ENCODE measurements around the gene SMAD6.

GRCh38 chr15:66758844-66759243 lies 56.8 kb downstream of the SMAD6 start:
- no peak for TF ChIP-seq TSC22D4 (tag; IDR thresholded peaks at IDR 0.05)
- no peak for TF ChIP-seq SREBF1 (IDR thresholded peaks at IDR 0.05; ENCODE audit: borderline replicate concordance, low read depth, low read length)
- no peak for TF ChIP-seq SMAD3 (CRISPR knock-in tag; conservative IDR thresholded peaks at IDR 0.05)

Data from K562 (cell line).